Stimulated activated CD8-positive, alpha-beta memory T cell treated with anti-CD3 and anti-CD28 coated beads, Interleukin-15, amount 100 ng/mL, for 1 hour (primary cell): ENCODE measurements around the gene PHAF1.

ENCODE experiments used
- DNase-seq: peaks from one replicate; pipeline ENCODE4 v3.0.0-alpha.2; 2020; ENCODE audit warnings: low read depth

Gene PHAF1

DNA sequence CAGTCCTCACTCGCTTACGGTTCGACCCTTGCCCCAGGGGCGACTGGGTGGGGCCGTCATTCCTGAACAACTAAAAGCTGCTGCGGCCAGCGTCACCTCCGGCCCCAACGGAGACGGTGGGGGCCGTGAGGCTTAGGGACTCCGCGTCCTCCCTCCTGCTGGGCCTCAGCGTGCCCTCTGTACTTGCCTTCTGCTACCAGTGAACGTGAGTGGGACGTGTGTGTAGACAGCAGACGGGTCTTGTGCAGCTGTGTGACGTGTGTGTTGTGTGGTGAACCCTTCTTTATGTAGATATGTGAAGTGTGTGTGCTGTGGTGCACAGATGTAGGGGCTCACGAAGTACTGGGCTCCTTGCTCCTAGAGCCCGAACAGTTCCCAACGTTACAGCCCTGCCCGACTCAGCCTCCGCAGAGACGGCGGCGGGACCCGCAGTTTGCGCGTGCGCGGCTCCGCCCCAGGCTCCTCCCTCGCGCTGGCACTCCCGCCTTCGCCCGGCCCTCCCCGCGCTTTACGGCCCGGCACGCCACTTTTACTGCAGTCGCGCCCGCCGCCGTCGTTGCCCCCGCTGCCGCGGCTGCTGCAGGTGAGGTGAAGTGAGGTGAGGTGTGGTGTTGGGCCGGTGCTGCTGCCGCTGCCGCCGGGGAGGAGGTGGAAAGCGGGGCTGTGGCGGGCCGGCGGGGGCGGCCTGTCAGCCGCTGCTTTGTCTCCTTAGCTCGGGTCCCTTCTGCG is at the start of gene PHAF1:
PHAF1 (plus strand) TSS at position 535 of the 729 bp plus-strand sequence. CDS start 235 bp downstream, outside the sequence.
- peak; percentile 93 for DNase-seq

DNA sequence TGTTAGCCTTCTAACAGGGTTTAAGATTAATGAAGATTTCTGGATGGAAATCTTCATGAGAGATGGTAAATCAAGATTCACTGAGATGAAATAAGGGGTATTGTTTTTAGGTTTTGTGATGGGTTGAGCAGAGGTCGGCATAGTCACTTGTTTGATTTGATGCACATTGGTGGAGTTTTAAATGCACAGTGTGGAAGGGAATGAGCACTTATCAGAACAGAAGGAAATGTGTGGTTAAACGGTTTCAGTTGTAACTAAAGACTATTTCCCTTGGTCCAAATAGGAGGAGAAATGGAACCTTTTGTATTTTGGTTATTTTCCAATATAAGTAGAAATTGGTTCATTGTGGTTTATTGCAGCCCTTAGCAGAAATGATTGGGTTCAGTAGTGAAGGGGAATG is 46.7 kb upstream of the PHAF1 start:
- no peak for DNase-seq

GRCh38 chr16:67068212-67068753 is 41.5 kb upstream of the PHAF1 start:
- no peak for DNase-seq

- DNase-seq = no peak
Observed at GRCh38 chr16:67071476-67072048, 38.2 kb upstream of the PHAF1 start.

- DNase-seq = no peak
Observed at GRCh38 chr16:67075331-67075730, 34.4 kb upstream of the PHAF1 start.

GRCh38 chr16:67077871-67078270 is 31.9 kb upstream of the PHAF1 start:
- DNase-seq = no peak

DNA sequence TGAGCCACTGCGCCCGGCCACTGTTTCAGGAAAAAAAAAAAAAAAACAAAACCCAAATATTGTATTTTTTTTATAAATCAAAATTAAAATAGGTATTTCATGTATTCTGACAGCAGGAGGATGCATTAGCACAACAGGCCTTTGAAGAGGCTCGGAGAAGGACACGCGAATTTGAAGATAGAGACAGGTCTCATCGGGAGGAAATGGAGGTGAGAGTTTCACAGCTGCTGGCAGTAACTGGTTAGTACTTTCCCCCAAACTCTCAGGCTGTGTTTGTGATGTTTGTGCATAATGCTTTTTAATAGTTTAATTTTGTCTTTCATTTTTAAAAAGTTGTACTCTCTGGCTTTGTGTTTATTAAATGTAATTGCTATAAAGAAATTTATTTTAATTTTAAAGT is 27.6 kb upstream of the PHAF1 start:
- no peak for DNase-seq

- no peak for DNase-seq
Observed at GRCh38 chr16:67082891-67083290, 26.9 kb upstream of the PHAF1 start.

GRCh38 chr16:67084345-67085028 is 25.3 kb upstream of the PHAF1 start:
- DNase-seq = no peak

DNA sequence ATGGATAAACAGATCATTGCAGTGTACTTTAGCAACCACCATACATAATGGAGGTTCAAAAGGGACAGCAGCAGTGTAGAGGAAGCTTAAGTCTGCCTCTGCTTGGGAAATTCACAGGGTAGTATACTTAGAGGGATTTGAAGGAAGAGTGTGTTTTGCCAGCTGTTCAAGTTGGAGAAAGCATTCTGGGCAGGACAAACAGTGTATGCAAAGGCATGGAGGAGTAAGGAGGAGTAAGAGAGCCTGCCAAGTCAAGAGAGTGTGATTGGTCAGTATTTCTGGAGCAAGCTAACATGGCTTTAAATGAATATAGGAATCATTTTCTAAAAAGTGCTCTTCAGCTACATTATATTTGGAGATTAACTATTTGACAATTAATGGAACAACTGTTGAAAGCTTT is 22.9 kb upstream of the PHAF1 start:
- DNase-seq = no peak

DNA sequence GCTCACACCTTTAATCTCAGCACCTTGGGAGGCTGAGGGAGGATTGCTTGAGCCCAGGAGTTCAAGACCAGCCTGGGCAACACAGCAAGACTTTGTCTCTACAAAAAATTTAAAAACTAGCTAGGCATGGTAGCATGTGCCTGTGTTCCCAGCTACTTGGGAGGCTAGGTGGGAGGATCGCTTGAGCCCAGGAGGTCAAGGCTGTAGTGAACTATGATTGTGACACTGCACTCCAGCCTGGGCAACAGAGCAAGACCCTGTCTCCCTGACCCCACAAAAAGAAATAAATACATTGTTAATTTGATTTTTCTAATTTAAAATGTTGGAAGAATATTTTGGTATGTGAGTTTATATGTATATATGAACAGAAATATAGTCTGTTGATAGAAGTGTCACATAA is 22.4 kb upstream of the PHAF1 start:
- no peak for DNase-seq

DNA sequence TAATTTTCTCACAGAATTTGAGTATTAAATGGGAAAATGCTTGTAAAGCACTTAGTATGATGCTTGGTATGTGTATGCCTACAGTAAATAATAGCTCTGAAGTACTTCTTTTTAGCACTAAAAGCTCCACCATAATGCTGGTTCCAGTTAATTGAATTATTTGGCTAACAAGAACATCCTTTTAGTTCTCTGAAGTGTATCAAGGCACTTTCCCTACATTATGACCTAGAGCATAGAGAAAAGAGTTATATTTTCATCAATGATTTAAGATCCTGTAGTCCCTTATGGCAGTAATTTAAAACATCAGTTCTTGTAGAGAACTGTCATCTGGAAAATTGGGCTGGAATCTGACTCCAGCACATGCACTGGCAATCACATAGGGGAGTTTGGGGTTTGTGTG is 21.9 kb upstream of the PHAF1 start:
- DNase-seq = no peak

GRCh38 chr16:67088551-67088950 is 21.2 kb upstream of the PHAF1 start:
- DNase-seq = no peak

DNA sequence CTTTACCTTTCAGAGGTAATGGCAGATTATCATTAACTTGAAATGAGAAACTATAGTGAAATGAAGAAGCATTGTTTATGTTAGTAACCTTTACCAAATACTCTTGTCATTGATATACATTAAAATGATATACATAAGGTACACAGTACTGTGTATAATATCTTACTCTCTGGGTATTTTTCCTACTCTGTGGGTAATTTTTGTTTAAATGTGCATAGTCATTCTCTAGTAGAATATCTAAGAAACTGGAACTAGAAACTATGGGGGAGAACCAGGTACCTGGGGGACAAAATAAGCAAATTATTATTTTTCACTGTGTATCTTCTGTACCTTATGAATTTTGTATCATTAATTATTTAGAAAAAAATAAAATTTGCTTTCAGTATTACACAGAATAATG is 20.6 kb upstream of the PHAF1 start:
- DNase-seq = no peak

GRCh38 chr16:67091906-67092566 is 17.7 kb upstream of the PHAF1 start:
- DNase-seq = no peak

DNA sequence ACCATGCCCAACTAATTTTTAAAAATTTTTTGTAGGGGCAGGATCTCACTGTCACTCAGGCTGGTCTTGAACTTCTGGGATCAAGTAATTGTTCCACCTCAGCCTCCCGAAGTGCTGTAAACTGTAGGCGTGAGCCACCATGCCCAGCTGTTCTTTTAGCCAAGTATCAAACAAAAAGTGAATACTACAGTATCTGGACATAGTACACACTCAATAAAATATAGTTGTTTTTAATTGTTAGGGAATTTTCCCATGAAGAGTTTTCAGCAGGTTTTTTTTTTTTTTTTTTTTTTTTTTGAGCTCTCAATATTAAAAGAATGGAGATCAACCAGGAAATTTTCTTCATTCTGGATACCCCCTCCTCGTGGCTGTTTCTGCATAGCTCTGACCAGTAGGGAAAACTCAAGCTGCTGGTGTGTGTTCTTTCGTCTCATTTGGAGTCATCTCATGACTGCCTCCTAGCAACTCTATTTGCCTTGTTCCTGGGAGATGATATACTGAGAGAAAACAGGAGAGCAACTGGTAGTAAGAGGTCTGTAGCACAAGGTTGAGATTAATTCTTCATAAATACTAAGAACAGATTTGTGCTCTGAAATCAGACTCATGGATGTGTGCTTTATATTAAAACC is 16.5 kb upstream of the PHAF1 start:
- DNase-seq = no peak

DNA sequence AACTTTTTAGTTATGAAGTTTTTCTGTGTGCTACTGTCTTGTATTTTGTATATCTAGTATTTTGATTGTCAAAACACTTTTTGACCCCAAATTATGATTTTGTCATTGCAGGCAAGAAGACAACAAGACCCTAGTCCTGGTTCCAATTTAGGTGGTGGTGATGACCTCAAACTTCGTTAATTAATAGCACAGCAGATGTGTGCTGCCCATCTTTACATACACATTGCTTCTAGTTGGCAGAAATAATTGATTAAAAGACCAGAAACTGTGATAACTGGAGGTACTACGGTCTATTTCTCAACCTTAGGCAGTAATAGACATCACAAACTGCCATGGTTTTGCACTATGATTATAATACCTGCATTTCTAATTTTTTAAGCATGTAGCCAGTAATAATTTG is 11.1 kb upstream of the PHAF1 start:
- DNase-seq = no peak

- no peak for DNase-seq
Observed at GRCh38 chr16:67100569-67101310, 9.0 kb upstream of the PHAF1 start.

GRCh38 chr16:67101311-67102082 is 8.2 kb upstream of the PHAF1 start:
- no peak for DNase-seq

- DNase-seq = no peak
Observed at GRCh38 chr16:67104061-67104460, 5.7 kb upstream of the PHAF1 start.

GRCh38 chr16:67104845-67105244 is 4.9 kb upstream of the PHAF1 start:
- DNase-seq = no peak
